ENCODE results near the gene ADGRV1.

ADGRV1 gene

DNA sequence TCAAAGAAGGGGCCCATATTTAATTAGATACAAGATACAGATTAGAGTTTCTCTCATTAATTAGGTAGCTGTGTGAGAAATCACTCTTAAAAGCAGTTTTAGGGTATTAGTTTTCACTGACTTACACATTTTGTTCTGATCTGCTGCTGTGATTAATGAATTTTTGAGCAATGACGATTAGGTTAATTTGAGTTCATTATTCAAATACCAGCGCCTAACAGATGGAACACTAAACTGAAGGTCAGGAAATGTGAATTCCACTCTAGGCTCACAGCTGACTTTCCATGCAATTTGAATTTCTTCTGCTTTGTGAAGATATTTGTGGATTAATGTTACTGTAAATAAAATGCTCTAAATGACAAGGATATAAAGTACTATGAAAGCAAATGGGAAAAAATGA is 380.6 kb downstream of the ADGRV1 start:
- H3K4me1 ChIP-seq (ENCODE audit: control insufficient read depth, insufficient read depth, low read length): peaks cover 15% of the 10 kb centered on the region
- TF ChIP-seq ZNF692 (tag by site-specific recombination; IDR thresholded peaks at IDR 0.05): no peak
- TF ChIP-seq SP3 (tag by site-specific recombination; IDR thresholded peaks at IDR 0.05): no peak
- TF ChIP-seq, protein P1, sequence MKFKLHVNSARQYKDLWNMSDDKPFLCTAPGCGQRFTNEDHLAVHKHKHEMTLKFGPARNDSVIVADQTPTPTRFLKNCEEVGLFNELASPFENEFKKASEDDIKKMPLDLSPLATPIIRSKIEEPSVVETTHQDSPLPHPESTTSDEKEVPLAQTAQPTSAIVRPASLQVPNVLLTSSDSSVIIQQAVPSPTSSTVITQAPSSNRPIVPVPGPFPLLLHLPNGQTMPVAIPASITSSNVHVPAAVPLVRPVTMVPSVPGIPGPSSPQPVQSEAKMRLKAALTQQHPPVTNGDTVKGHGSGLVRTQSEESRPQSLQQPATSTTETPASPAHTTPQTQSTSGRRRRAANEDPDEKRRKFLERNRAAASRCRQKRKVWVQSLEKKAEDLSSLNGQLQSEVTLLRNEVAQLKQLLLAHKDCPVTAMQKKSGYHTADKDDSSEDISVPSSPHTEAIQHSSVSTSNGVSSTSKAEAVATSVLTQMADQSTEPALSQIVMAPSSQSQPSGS (tag by site-specific recombination; IDR thresholded peaks at IDR 0.05; ENCODE audit: low read depth): no peak
- TF ChIP-seq ZNF155 (tag by site-specific recombination; IDR thresholded peaks at IDR 0.05): no peak
- TF ChIP-seq ZFP37 (tag by site-specific recombination; IDR thresholded peaks at IDR 0.05): no peak
- no peak for TF ChIP-seq ZNF521 (tag by site-specific recombination; IDR thresholded peaks at IDR 0.05)
- no peak for TF ChIP-seq ZNF174 (tag by site-specific recombination; IDR thresholded peaks at IDR 0.05)
- H3K4me3 ChIP-seq (ENCODE audit: low read depth, low read length): no peak overlapping the region
- ChIA-PET CTCF (interaction anchor here (0.6 to 0.7 kb wide), 3 partner anchors 77 to 446 kb away, joined by 3 to 4 read pairs (median 3); no protein-coding TSS in a partner anchor), POLR2A (no interaction called here)
- no peaks in the 10 kb centered on the region for H3K9me3 ChIP-seq (ENCODE audit: control insufficient read depth, insufficient read depth, low read depth, low read length)
- no peaks in the 10 kb centered on the region for H3K36me3 ChIP-seq (ENCODE audit: control insufficient read depth in 2 of 2, insufficient read depth in 1 of 2, low read length in 2 of 2)
- H3K27ac ChIP-seq (ENCODE audit: extremely low read depth, low read depth, low read length): no peak overlapping the region

DNA sequence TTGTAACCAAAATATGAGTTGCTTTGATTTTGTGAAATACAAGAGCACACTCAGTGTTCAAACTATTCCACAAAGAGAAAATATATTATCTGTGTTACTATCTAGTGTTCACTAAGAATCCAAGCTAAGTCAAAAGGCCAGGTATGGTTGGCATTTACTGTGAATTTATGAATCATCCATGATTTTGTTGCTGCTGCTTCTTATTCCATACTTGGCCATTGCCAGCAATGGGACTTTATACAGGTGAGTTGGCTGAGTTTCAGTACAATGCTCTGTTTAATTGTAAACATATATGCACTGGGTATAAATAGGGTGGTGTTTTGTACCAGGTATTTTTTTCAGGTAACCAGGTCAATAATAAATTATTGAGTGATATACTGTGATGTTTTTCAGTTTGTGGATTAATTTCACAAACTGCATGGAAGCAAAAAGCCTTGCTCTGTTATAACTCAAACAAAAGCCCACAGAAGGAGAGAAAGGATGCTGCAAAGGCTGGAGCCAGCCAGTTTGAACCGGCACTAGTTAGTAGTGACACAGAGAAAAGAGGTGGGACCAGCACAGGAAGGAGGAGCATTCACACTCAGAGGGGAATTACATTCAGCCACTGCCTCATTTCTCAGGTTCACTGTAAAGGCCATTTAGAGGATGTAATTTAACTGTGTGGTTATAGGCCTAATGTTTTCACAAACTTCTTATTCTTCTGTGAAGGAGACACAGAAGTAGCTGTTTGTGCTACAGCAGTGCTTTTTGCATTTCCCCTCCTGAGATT is 381.8 kb downstream of the ADGRV1 start:
- H3K27ac ChIP-seq (ENCODE audit: extremely low read depth, low read depth, low read length): no peak overlapping the region; the same call in 1 of the 2 replicates
- no peak overlapping the region for H3K4me3 ChIP-seq (ENCODE audit: low read depth, low read length)
- peaks cover 15% of the 10 kb centered on the region for H3K4me1 ChIP-seq (ENCODE audit: control insufficient read depth, insufficient read depth, low read length)
- ChIA-PET POLR2A (interaction anchor here (1.0 to 1.4 kb wide), 3 partner anchors 43 to 443 kb away, joined by 3 to 7 read pairs (median 4); partner anchors contain the start of gene ARRDC3), CTCF (interaction anchor here (0.6 to 3.8 kb wide), 3 partner anchors 8 to 447 kb away, joined by 4 to 22 read pairs (median 4); no protein-coding TSS in a partner anchor)
- H3K9me3 ChIP-seq (ENCODE audit: control insufficient read depth, insufficient read depth, low read depth, low read length): no peaks in the 10 kb centered on the region
- H3K36me3 ChIP-seq (ENCODE audit: control insufficient read depth in 2 of 2, insufficient read depth in 1 of 2, low read length in 2 of 2): no peaks in the 10 kb centered on the region
- 0 out of 2 replicates have a peak, but pooled peaks have one; percentile 18 for TF ChIP-seq ZNF561 (tag by site-specific recombination; IDR thresholded peaks at IDR 0.05; ENCODE audit: borderline replicate concordance)
- no peak for TF ChIP-seq ZNF776 (tag by site-specific recombination; IDR thresholded peaks at IDR 0.05; ENCODE audit: borderline replicate concordance)
- TF ChIP-seq ZNF423 (tag by site-specific recombination; IDR thresholded peaks at IDR 0.05): no peak
- TF ChIP-seq ZNF274 (IDR thresholded peaks at IDR 0.05; ENCODE audit: low read length): no peak
- TF ChIP-seq ZNF274 (tag by site-specific recombination; IDR thresholded peaks at IDR 0.05; ENCODE audit: borderline replicate concordance): no peak
- TF ChIP-seq ZNF416 (tag by site-specific recombination; IDR thresholded peaks at IDR 0.05): no peak
- no peak for TF ChIP-seq ZNF2 (tag by site-specific recombination; IDR thresholded peaks at IDR 0.05)
- no peak for TF ChIP-seq ZNF146 (tag by site-specific recombination; IDR thresholded peaks at IDR 0.05)
- no peak for TF ChIP-seq YY2 (tag by site-specific recombination; IDR thresholded peaks at IDR 0.05)
- no peak for TF ChIP-seq PRDM2 (tag by site-specific recombination; IDR thresholded peaks at IDR 0.05; ENCODE audit: borderline replicate concordance)
- peak; percentile 73 for TF ChIP-seq OSR2 (tag by site-specific recombination; IDR thresholded peaks at IDR 0.05)
- TF ChIP-seq ZBTB10 (tag by site-specific recombination; IDR thresholded peaks at IDR 0.05): no peak
- no peak for TF ChIP-seq ZBTB7A (tag by site-specific recombination; IDR thresholded peaks at IDR 0.05; ENCODE audit: low read depth)
- no peak for TF ChIP-seq ZEB2 (tag by site-specific recombination; IDR thresholded peaks at IDR 0.05)
- no peak for TF ChIP-seq ZNF335 (tag by site-specific recombination; conservative IDR thresholded peaks at IDR 0.05)
- TF ChIP-seq ZNF221 (tag by site-specific recombination; IDR thresholded peaks at IDR 0.05; ENCODE audit: borderline replicate concordance): no peak
